Measurements from ENCODE around the gene TMC5. TPM values are rescaled to one million over a fixed set of nuclear protein-coding genes. Genes with fewer than 3 reads are reported as not detected.

Gene TMC5
- polyA plus RNA-seq, 3 donors, result not detected

DNA sequence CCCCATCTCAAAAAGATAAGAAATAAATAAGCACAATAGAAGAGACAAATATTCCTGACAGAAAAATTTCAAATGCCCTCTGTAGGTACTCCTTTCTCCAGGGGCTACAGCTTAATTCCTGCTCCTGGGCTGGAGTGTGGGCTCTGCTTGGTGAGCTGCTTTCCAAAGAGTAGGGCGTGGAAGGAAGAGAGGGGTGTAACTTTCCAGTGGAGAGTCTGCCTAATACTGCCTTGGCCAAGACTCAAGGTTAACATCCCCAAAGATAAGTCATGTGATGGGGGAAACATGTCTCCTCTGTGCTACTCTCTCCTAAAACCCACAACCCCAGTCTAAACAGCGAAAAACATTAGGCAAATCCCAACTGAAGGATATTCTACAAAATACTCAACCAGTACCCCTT is 42.7 kb downstream of the TMC5 start:
- Histone ChIP-seq H3K9me3 (replicated peaks in 1 of 2; ENCODE audit: control insufficient read depth in 1 of 2, insufficient read depth in 1 of 2, low read length in 2 of 2) (no peaks in the 10 kb centered on the region), H3K79me2 (ENCODE audit: insufficient read depth, low read length) (no peaks in the 10 kb centered on the region), H3K4me3 (replicated peaks in 1 of 3; ENCODE audit: low read depth in 2 of 3, low read length in 3 of 3) (no peak overlapping the region), H3K27me3 (ENCODE audit: control insufficient read depth in 2 of 2, insufficient read depth in 2 of 2, low read length in 2 of 2) (no peaks in the 10 kb centered on the region), H4K20me1 (ENCODE audit: insufficient read depth, low read length) (no peaks in the 10 kb centered on the region), H3K9ac (ENCODE audit: insufficient read depth, low read length, poor library complexity, severe bottlenecking) (no peak overlapping the region), H3K4me2 (replicated peaks; ENCODE audit: extremely low read depth, low read length, poor library complexity, severe bottlenecking) (no peak overlapping the region), H3K27ac (ENCODE audit: low read depth in 1 of 2, low read length in 2 of 2) (no peak overlapping the region), H3K4me1 (ENCODE audit: control insufficient read depth in 1 of 2, insufficient read depth in 2 of 2, low read length in 2 of 2) (no peaks in the 10 kb centered on the region), H2AFZ (ENCODE audit: insufficient read depth, low read depth, low read length, poor library complexity, severe bottlenecking) (no peak overlapping the region), H3K36me3 (replicated peaks in 1 of 2; ENCODE audit: control insufficient read depth in 1 of 2, insufficient read depth in 2 of 2, low read length in 2 of 2) (no peaks in the 10 kb centered on the region)
- H3K4me1 Mint-ChIP-seq, result no peaks in the 10 kb centered on the region
- H3K36me3 Mint-ChIP-seq, result no peaks in the 10 kb centered on the region
- no peak for DNase-seq
- intact Hi-C loops (cut with micrococcal nuclease), result no loop called here
- no peak overlapping the region for H3K4me3 Mint-ChIP-seq
- TF ChIP-seq, protein P1, sequence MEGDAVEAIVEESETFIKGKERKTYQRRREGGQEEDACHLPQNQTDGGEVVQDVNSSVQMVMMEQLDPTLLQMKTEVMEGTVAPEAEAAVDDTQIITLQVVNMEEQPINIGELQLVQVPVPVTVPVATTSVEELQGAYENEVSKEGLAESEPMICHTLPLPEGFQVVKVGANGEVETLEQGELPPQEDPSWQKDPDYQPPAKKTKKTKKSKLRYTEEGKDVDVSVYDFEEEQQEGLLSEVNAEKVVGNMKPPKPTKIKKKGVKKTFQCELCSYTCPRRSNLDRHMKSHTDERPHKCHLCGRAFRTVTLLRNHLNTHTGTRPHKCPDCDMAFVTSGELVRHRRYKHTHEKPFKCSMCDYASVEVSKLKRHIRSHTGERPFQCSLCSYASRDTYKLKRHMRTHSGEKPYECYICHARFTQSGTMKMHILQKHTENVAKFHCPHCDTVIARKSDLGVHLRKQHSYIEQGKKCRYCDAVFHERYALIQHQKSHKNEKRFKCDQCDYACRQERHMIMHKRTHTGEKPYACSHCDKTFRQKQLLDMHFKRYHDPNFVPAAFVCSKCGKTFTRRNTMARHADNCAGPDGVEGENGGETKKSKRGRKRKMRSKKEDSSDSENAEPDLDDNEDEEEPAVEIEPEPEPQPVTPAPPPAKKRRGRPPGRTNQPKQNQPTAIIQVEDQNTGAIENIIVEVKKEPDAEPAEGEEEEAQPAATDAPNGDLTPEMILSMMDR (IDR thresholded peaks at IDR 0.05), result no peak
- H3K27me3 Mint-ChIP-seq (ENCODE audit: low read depth in 3 of 3), result peaks cover 2 to 8% (median 6%) of the 10 kb centered on the region in 3 donors
- H3K9me3 Mint-ChIP-seq, result peaks cover 0 to 4% (median 0%) of the 10 kb centered on the region in 7 donors
- no CpG with 5 or more reads among the region's 2 CpGs for WGBS (ENCODE audit: insufficient coverage)
- H3K27ac Mint-ChIP-seq, result no peak overlapping the region

DNA sequence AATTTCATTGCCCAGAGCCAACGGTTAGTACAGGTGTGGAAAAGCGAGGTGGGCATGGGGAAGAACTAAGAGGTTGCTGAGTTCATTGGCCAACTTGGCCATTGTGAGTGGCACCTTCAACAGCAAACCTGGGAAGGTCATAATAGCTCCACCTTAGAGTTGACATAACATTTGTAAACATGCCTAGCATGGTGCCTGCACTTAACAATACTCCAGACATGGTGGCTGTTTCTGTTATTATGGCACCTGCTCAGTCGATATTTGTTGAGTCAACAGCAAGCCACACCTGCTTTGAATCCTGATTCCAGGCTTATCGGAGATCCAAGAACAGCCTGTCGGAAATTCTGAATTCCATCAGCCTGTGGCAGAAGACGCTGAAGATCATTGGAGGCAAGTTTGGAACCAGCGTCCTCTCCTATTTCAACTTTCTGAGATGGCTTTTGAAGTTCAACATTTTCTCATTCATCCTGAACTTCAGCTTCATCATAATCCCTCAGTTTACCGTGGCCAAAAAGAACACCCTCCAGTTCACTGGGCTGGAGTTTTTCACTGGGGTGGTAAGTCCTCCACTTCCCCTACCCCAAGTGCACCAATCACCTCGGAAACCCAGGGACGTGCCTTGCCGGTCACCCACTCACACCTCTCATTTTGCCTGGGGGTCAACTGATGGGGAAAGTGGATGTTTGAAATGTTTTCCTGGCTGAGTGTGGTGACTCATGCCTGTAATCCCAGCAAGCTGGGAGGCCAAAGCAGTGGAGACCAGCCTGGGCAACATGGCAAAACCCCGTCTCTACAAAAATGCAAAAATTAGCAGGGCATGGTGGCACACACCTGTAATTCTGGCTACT is 46.0 kb downstream of the TMC5 start:
- peaks cover 0 to 6% (median 0%) of the 10 kb centered on the region in 7 donors for H3K9me3 Mint-ChIP-seq
- intact Hi-C loops (cut with micrococcal nuclease), result no loop called here
- H3K27me3 ChIP-seq (ENCODE audit: control insufficient read depth in 2 of 2, insufficient read depth in 2 of 2, low read length in 2 of 2), result no peaks in the 10 kb centered on the region

More for the DNA sequence above, 46.0 kb downstream of the TMC5 start:
- H3K9ac ChIP-seq (ENCODE audit: insufficient read depth, low read length, poor library complexity, severe bottlenecking), result no peak overlapping the region
- no peak overlapping the region for H3K4me3 ChIP-seq (replicated peaks in 1 of 3; ENCODE audit: low read depth in 2 of 3, low read length in 3 of 3)
- H2AFZ ChIP-seq (ENCODE audit: insufficient read depth, low read depth, low read length, poor library complexity, severe bottlenecking), result no peak overlapping the region
- H3K4me2 ChIP-seq (replicated peaks; ENCODE audit: extremely low read depth, low read length, poor library complexity, severe bottlenecking), result no peak overlapping the region
- no peaks in the 10 kb centered on the region for H3K79me2 ChIP-seq (ENCODE audit: insufficient read depth, low read length)
- 95% methylated on average over 7 of the region's 12 CpGs for WGBS (ENCODE audit: insufficient coverage)
- no peak overlapping the region for H3K27ac ChIP-seq (ENCODE audit: low read depth in 1 of 2, low read length in 2 of 2)
- no peaks in the 10 kb centered on the region for H3K36me3 Mint-ChIP-seq
- H3K4me1 Mint-ChIP-seq, result no peaks in the 10 kb centered on the region
- H3K27me3 Mint-ChIP-seq (ENCODE audit: low read depth in 3 of 3), result peaks cover under 1 to 6% (median 5%) of the 10 kb centered on the region in 3 donors
- no peak overlapping the region for H3K27ac Mint-ChIP-seq
- no peaks in the 10 kb centered on the region for H3K9me3 ChIP-seq (replicated peaks in 1 of 2; ENCODE audit: control insufficient read depth in 1 of 2, insufficient read depth in 1 of 2, low read length in 2 of 2)
- no peaks in the 10 kb centered on the region for H4K20me1 ChIP-seq (ENCODE audit: insufficient read depth, low read length)
- no peak overlapping the region for H3K4me3 Mint-ChIP-seq
- TF ChIP-seq, protein P1 (IDR thresholded peaks at IDR 0.05), result no peak
- H3K36me3 ChIP-seq (replicated peaks in 1 of 2; ENCODE audit: control insufficient read depth in 1 of 2, insufficient read depth in 2 of 2, low read length in 2 of 2), result no peaks in the 10 kb centered on the region
- DNase-seq, result no peak
- no peaks in the 10 kb centered on the region for H3K4me1 ChIP-seq (ENCODE audit: control insufficient read depth in 1 of 2, insufficient read depth in 2 of 2, low read length in 2 of 2)

Measured in CD14-positive monocyte (primary cell).